Stimulated activated CD4-positive, alpha-beta T cell treated with anti-CD3 and anti-CD28 coated beads, Interleukin-12 subunit alpha, Interleukin-12 subunit beta, amount 100 ng/mL, for 4 hours (primary cell): ENCODE measurements around the gene SLC11A2.
"Not testable (repeated sequence)": the region's sequence is repeated elsewhere in the genome, so short reads cannot be mapped to it uniquely, and the experiment has no call there.

Experiments
- DNase-seq: peaks from one replicate; pipeline ENCODE4 v3.0.0-alpha.2; 2020

SLC11A2 gene

DNA sequence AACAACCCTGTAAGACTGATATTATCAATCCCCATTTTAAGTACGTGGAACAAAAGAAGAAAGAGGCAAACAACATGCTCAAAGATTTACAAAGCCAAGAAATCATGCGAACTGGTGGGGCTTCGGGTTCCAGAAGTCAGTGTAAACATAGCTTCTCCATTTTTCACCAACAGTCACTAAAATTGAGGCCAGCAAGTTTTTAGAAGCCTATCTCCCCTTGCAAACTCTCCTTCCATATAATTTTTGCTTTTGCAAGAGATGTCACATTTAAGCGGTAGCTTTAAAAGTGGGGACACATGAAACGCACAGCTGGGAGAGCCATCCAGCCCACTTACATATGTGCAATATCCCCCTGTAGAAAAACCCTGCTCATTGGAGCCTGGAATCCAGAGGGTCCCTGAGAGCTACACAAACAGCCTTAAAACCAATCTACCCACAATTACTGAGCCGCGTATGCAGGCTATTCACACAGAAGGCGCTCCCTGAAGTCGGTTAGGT is 797 bp downstream of the SLC11A2 start:
- DNase-seq = no peak

DNA sequence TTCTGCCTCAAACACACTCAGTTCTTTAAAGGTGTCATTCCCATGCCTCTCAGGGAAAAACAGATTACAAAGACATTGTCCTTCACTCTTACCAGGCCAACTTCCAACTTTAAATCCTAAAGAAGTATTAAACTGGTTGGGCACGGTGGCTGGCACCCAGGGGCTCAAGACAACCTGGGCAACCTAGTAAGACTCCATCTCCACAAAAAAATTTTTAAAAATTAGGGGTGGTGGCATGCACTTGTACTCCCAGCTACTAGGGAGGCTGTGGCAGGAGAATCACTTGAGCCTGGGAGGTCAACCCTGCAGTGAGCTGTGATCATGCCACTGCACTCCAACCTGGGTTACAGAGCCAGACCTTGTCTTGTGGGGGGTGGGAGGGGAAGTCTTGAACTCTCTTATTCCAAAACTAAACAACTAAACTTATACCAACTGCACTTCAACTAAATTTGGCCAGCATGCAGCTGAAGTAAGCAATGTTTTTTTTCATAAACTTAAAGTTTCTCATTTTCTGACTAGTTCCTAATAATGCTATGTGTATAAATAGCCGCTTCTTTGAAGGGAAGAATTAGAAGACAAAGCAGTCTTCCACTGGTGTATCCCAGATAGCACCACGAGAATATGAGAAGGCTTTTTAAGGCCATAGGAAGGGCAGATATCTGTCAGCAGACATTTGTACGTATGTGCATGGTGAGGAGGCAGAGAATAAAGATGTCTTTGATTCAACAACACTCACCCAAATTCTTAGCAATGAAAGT is 2.4 kb downstream of the SLC11A2 start:
- no peak for DNase-seq

DNA sequence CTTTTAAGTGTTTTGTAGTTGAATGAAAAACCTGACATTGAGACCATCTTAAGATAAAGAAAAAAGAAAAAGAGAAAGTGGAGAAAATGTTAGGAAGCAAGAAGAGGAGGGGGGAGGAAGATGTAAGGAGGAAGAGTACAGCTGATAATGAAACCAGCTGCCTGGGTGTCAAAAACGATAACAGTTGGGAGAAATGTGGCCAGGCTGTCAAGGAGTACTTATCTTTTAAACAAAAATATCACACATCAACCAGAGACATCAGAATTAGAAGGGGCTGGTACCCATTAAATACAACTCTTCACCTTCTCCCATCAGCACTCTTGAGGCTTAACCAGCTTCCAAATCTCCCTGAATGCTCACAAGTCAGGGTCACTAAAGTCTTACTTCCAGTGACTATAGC is 4.5 kb downstream of the SLC11A2 start:
- DNase-seq = no peak

DNA sequence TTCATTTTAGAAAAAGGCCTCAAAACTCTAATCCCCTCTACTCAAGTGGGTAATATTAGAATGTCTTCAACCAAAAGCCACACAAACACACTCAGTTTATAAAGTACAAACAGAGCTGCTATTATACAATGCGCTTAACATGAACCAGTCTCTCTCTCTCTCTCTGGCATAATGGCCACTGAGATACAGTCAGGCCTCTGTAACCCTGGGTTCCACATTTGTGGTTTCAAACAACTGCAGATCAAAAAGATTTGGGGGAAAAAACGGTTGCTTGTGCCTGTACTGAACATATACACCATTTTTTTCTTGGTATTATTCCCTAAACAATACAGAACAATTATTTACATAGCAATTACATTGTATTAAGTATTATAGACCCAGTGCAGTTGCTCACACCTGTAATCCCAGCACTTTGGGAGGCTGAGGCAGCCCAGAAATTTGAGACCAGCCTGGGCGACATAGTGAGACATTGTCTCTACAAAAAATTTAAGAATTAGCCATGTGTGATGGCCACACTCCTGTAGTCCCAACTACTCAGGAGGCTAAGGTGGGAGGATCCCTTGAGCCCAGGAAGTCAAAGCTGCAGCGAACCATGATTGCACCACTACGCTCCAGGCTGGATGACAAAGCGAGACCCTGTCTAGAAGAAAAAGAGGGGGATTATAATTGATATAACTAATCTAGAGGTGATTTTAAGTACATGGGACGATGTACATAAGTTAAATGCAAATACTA is 5.6 kb downstream of the SLC11A2 start:
- DNase-seq = no peak

DNA sequence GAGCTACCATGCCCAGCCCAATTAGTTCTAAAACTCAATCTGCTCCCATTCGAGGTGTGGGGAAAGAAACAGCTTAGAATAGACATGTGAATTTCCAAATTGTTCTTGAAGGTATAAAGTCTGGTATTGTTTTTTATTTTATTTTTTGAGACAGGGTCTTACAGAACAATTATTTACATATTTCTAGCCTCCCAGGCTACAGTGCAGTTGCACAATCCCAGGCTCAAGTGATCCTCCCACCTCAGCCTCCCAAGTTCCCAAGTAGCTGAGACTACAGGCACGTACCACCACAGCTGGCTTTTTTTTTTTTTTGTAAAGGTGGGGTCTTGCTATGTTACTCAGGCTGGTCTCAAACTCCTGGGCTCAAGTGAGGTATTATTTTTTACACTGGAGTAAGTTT is 6.3 kb downstream of the SLC11A2 start:
- DNase-seq = no peak

DNA sequence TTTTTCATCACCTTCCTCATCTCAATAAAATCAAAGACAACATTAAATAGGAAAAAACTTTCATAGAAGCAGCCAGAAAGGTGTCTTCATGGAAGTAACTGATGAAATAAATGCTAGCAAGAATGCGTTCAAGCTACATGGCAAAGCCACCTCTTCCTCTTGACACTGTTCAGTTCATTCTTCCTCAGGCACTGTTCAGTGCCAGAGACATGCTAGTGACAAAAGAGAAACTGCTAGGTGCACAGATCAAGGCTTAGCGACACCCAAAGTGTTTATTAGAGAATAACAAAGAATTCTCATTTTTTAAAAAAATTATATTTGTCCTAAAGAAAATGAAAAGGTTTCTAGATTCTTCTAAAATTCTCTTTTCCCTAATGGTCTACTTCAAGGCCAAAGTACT is 7.2 kb downstream of the SLC11A2 start:
- no peak for DNase-seq

DNA sequence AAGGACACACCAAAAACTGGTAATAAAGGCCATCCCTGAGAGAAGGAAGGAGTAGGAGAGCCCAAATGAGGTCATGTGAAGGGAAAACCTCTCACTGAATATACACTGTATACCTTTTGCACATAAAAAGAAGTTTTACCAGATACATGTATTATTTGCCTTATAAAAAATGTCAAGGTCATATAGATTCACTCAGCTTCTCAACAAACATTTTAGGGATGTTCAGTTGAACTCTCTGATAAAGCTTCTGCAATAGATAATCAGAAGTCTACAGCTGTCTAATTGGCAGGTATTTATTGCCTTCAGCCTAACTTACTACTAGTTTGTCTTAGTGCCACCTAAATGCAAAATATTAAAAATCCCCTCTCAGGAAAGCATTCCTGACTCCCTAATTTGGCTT is 8.7 kb downstream of the SLC11A2 start:
- no peak for DNase-seq

DNA sequence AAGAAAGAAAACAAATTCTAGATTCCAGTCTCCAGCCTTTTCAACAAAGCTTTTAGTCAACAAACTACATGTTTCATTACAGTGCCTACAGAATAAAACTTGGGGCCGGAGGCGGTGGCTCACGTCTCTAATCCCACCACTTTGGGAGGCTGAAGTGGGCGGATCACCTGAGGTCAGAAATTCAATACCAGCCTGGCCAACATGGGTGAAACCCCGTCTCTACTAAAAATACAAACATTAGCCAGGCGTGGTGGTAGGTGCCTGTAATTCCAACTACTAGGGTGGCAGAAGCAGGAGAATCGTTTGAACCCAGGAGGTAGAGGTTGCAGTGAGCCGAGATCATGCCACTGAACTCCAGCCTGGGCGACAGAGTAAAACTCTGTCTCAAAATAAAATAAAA is 11.7 kb downstream of the SLC11A2 start:
- DNase-seq = not testable (repeated sequence)

DNA sequence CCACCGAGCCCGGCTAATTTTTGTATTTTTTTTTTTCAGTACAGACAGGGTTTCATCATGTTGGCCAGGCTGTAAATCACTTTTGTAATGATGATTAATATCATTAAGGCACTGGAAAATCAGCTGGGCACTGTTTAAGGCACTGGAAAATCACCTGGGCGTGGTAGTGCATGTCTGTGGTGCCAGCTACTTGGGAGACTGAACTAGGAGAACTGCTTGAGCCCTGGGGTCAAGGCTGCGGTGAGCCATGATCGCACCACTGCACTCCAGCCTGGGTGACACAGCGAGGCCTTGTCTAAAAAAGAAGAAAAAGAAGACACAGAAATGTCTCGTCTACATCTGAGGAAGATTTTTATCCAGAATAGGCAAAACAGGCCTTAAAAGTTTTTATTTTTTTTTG is 12.7 kb downstream of the SLC11A2 start:
- DNase-seq = no peak

DNA sequence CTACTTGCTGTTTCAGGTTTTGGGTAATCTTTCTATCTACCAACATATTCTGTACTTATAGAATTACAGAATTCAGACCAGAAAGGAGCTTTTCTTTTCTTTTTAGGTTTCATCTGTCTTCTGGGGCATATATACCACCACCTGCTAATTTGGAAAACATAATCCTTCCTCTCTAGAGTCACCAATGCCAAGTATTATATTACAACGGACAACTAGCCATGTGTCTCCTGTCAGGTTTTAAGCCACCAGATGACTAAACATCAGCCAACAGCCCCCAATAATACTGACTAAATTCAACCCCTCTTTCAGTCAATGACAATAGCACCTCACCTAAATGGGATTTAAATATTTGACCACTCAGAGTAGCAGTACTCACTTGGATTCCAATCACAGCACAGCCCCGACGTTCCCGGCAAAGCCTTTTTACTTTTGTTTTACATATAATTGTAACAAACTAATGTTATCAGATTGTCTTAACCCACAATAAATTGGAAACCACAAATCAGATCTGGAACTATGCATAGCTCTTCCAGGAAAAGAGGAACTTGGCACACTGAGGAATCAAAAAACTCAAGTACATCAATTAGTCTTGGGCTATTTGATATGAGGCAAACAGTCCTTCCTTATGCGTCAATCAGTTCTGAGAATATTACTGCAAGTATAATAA is 13.5 kb downstream of the SLC11A2 start:
- no peak for DNase-seq

DNA sequence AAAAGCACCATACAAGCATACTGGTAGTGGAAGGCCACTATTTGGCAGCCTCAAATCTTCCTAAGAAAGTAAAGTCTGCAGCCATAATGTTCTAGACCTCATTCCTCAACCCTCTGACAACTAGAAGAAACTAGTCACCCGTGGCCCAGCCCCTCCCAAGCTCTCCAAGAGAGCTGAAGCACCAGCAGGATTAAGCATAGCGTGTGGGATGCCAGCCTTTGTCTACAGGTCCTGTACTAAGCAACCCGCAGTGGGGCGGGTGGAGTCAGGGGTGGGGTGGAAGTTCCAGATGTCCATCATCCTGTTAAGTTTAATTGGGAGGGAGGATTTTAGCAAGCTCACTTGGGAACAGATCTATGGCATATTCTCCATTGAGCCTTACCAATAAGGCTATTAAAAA is 14.2 kb downstream of the SLC11A2 start:
- no peak for DNase-seq

DNA sequence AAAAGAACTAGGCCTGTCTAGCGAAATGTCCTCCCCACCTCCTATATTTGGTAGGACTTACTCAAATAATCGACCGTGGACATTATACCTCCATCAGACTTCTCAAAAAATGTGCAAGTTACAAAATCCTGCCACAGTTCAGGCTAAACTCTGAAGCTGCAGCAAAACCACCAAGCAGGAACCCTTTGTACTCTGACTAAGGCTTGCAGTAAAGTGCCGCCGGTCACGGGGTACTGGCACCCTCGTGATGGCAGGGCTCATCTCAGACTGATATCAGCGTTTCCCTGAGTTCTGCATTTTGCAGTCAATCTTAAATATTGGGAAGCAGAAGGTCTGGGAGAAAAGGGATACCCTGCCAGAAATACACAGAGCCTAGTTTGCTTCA is 17.1 kb downstream of the SLC11A2 start:
- peak; percentile 27 for DNase-seq

DNA sequence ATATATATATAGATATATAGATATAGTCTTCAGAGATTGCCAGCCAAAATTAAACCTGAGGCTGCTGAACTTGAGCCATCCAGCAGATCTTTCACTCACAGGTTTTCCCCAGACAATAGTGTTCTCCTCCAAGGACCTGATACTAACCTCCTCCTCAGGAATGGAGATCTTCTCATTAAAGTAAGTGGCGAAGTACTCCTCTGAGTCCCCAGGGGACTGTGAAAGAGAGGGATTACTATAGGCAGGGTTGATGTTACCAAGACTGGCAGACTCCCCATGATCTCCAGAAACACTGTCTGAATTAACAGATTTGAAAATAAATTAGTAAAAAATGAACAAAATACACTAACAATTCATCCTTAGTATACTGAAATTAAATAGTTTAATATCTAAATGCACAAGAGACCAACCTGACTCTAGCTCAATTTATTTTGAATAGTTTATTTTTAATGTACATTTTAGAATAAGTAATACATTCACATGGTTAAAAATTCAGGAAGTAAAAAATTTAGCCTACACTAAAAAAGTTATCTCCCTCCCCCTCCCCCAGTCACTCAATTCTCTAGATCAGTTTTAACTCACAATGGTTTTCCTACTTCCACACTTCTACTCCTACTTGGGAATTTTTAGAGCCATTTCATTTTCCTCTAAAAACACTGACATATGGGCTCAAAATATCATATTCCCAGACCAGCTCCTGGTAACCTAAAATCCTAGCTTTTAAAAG is 17.7 kb downstream of the SLC11A2 start:
- DNase-seq = no peak

DNA sequence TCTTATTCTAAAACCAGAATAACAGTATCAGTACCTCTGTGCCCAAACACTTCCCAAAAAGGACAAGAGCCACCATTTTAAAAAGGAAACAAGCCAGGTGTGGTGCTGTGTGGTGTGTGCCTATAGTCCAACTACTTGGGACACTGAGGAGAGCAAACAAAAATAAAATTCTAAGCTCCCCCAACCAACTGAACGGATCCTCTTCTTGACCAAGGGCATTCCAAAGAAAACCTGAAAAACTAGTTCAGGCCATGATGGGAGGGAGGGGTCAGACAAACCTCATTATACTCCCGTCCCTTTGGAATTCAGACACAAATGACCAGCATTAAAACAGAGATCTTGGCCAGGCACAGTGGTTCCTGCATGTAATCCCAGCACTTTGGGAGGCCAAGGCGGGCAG is 20.5 kb downstream of the SLC11A2 start:
- no peak for DNase-seq

DNA sequence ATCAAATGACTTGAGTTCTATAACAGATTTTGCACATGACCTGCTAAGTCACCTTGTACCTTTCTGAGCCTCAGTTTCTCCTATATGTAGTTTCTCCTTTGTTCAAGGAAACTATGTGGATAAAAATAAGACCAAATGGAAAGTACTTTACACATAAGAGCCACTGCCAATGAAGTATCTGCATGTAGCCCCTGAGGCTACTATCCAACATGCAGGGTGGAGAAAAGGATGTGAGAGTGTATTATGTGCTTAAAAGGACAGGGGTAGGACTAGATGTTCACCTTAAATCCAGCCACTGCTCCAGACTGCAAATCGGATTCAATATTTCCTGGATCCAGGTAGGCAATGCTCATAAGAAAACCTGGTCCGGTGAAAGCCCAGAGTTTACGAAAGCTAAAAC is 21.2 kb downstream of the SLC11A2 start:
- no peak for DNase-seq

DNA sequence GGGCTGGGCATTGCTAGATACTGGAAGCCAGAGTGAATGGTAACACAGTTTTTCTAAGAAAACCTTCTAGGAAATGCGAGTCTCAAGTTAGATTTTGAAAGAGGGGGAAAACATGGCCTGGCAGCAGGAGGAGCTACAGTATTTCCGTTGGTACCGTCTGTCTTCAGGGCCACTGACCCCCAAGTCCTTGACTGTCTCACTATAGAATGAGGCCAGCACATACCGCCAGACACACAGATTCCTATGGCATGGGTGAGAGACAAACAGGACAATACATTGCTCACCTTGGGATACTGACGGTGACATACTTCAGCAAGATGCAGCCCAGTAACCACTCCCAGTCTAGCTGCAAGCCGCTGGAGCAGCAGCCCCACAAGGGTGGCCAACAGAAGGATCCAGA is 21.7 kb downstream of the SLC11A2 start:
- DNase-seq = no peak

DNA sequence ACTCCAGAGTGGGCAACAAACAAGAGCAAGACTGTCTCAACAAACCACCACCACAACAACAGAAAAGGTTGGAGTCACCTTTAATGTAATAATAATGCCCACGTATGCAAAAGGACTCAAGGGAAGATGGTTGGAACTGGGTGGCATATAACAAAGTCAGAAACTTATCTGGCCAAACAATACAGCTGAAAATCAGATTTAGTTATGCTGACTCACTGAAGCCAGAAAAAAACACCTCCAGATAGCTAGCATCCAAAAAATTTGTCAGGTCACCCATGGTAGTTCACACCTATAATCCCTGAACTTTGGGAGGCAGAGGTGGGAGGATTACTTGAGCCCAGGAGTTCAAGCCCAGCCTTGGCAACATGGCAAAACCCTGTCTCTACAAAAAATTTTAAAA is 24.4 kb downstream of the SLC11A2 start:
- no peak for DNase-seq

DNA sequence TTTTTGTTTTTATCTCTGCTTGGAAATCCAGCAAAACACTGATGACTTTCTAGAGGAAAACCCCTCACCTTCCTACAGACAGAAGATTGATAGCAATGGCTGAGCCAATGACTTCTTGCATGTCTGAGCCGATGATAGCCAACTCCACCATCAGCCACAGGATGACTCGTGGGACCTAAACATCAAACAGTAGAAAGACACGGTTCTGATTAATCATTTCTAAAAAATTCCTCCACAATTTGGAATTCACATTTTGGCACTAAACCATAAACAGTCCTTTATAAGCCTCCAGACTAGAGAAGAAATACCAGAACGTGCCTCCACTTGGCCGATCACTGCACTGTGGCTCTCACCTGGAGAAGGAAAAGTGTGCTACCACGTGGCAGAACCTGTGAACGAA is 25.9 kb downstream of the SLC11A2 start:
- no peak for DNase-seq

DNA sequence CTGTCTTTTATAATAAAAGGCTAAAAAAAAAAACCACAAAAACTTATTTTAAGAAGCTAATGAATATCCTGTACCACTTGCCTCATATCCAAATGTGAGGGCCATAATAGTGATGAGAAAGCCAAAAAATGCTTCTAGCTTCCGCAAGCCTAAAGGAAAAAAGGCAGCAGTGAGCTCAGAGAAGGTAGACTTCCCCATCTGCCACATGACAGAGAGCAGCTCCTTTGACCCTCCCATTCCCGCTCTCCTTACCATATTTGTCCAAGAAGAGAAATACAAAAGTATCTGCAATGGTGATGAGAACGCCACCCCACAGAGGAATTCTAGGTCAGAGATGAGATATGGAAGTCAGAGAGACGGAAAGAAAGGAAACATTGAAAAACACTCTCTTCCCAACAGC is 27.1 kb downstream of the SLC11A2 start:
- no peak for DNase-seq

DNA sequence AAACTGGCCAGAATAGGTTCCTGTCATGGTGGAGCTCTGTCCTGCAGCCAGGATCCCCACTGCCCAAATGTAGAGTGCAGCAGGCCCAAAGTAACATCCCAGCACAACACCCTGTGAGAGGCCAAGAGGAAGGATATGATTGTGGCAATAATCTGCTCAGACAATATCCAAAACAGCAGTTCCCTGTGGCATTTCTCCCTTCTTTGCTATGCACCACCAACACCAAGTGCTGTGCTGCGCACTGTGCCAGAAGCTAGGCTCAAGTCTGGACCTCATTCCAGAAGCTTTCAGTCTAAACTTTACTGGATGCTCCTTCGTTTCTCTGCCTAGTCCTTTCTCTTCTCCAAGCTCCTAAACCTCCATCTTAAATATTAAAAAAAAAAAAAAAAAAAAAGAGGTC is 33.4 kb downstream of the SLC11A2 start:
- DNase-seq = no peak

DNA sequence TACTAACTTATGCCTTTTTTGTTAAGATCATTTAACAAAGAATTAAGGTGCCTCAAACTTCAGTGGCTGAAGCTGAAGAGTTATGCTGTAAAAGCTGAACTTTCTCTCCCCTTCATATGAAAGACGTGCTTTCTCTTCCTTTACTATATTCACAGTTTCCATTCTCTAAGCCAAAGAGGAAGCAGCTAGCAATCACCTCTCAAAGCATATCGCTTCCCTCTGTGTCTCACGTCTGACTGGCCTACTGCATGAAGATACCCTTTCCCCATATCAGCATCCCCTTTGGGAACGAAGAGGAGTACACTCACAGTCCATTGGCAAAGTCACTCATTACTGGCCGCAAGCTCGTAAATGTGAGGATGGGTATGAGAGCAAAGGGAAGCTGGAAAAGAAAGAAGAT is 34.9 kb downstream of the SLC11A2 start:
- no peak for DNase-seq

DNA sequence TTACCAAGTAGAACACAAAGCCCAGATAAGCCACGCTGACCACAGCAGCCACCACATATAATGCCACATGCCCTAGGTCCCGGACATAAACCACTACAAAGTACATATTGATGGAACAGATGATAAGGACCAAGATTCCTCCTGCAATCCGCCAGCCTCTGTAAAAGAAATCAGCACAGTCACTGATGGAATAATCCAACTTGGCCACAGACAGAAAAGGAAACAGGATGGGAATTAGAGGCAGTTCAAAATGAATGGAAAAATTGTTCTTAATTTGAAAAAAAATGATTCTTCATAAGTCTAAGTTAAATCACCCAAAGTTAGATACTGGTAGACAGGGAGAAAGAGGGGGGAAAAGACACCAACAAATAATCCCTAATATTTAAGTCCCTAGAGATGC is 35.4 kb downstream of the SLC11A2 start:
- DNase-seq = no peak

DNA sequence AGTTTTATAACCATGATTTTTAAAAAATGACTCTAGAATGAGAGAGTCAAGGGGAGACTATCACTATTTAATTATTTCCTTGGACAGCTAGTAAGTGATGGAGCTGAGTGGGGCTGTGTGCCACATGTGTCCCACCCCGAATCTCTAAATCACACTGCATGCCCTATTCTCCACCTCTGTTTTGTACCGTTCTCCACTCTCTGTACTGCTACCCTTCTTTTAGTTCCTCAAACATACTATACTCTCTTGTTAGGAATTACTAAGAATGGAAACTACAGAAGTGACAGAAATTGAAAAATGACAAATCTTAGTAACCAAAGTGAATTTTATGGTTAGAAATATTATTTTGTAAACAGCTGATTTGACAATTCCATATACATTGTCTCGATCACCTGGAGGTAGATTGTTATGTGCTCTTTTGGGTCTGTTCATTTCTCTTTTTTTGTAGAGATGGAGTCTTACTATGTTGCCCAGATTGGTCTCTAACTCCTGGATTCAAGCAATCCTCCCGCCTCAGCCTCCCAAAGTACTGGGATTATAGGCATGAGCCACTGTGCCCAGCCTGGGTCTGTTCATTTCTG is 35.9 kb downstream of the SLC11A2 start:
- no peak for DNase-seq
